Suprapubic skin (tissue), 4 donors: Measurements from ENCODE around the gene CHAD. TPM values are rescaled to one million over a fixed set of nuclear protein-coding genes. Genes with fewer than 3 reads are reported as not detected.

Experiments
- DNase-seq, 2 donors: peaks; one replicate each; pipeline ENCODE4 v3.0.0-alpha.2; 2019; ENCODE audit warnings: low spot score in 2 of 2
- H3K27ac ChIP-seq: fragments of 200-600 bp; sonication (generic); one replicate; pipeline ENCODE4 v1.5.1; 2019
- H3K27me3 ChIP-seq: fragments of 200-600 bp; sonication (generic); one replicate; pipeline ENCODE4 v1.5.1; 2019
- H3K36me3 ChIP-seq: fragments of 200-600 bp; sonication (generic); one replicate; pipeline ENCODE4 v1.5.1; 2019
- H3K4me1 ChIP-seq: fragments of 200-600 bp; sonication (generic); one replicate; pipeline ENCODE4 v1.5.1; 2019
- H3K4me3 ChIP-seq: fragments of 200-600 bp; sonication (generic); one replicate; pipeline ENCODE4 v1.5.1; 2019; ENCODE audit warnings: mild to moderate bottlenecking
- H3K9me3 ChIP-seq: fragments of 200-600 bp; sonication (generic); one replicate; pipeline ENCODE4 v1.5.1; 2019
- CTCF ChIP-seq, 2 donors: fragments of 200-600 bp in 1 of 2; fragments of 450-650 bp in 1 of 2; sonication (generic) in 1 of 2; IDR thresholded peaks; one replicate each; pipeline ENCODE4 v1.5.1; 2016 to 2019; ENCODE audit warnings: antibody characterized with exemption in 2 of 2, mild to moderate bottlenecking in 1 of 2, moderate library complexity in 1 of 2
- EP300 ChIP-seq: sonication (generic); formaldehyde crosslinking; IDR thresholded peaks from one replicate; pipeline ENCODE4 v1.6.1; 2017; ENCODE audit warnings: antibody characterized with exemption
- POLR2A ChIP-seq, 2 donors: fragments of 450-650 bp; IDR thresholded peaks; one replicate each; pipeline ENCODE4 v1.6.1; 2017; ENCODE audit warnings: antibody characterized with exemption in 2 of 2, mild to moderate bottlenecking in 2 of 2, moderate library complexity in 2 of 2
- POLR2AphosphoS5 ChIP-seq, 3 donors: sonication (generic); formaldehyde crosslinking; IDR thresholded peaks; one replicate each; pipeline ENCODE4 v1.6.1; 2017; ENCODE audit warnings: antibody characterized with exemption in 3 of 3
- WGBS: methylation state at CpG from one replicate; pipeline ENCODE4 v1.1.5; 2018; 5-methylcytosine and 5-hydroxymethylcytosine counted together
- total RNA-seq, 4 donors: library from RNA; depleted of rRNA; stranded (reverse); fragments of >200 nt; gene quantifications; one replicate each; pipeline ENCODE4 v1.1.0, GENCODE V29; 2016

The CHAD gene
- total RNA-seq, 4 donors from 2014 or later = 4.5 to 15.4 (median 7.2) TPM

DNA sequence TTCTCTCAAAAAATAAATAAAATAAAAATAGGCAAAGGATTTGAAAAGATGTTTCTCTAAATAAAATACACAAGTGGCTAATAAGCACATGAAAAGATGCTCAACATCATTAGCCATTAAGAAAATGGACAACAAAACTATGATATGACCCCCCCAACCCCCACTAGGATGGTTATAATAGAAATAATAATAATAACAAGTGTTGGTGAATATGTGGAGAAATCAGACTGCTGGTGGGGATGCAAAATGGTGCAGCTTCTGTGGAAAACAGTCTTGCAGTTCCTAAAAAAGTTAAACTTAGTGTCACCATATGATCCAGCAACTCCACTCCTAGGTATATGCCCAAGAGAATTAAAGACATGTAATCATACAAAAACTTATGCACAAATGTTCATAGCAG lies 30.6 kb upstream of the CHAD start:
- H3K9me3 ChIP-seq = no peaks in the 10 kb centered on the region
- no peak for TF ChIP-seq CTCF (IDR thresholded peaks at IDR 0.05)
- TF ChIP-seq POLR2AphosphoS5 (IDR thresholded peaks at IDR 0.05) = no peak
- no peak for TF ChIP-seq POLR2A (IDR thresholded peaks at IDR 0.05)
- no peak for TF ChIP-seq EP300

GRCh38 chr17:50498021-50498874 lies 29.6 kb upstream of the CHAD start:
- H3K36me3 ChIP-seq = no peaks in the 10 kb centered on the region
- H3K4me1 ChIP-seq = no peaks in the 10 kb centered on the region
- TF ChIP-seq POLR2AphosphoS5 (IDR thresholded peaks at IDR 0.05) (no peak), CTCF (IDR thresholded peaks at IDR 0.05) (no peak), POLR2A (IDR thresholded peaks at IDR 0.05) (no peak), EP300 (no peak)
- H3K27me3 ChIP-seq = no peaks in the 10 kb centered on the region
- no peak overlapping the region for H3K4me3 ChIP-seq
- 73% methylated on average over 7 of the region's 7 CpGs for WGBS
- H3K9me3 ChIP-seq = no peaks in the 10 kb centered on the region
- DNase-seq = no peak
- no peak overlapping the region for H3K27ac ChIP-seq

More for the DNA sequence above, 30.6 kb upstream of the CHAD start:
- Histone ChIP-seq H3K4me1 (no peaks in the 10 kb centered on the region), H3K4me3 (no peak overlapping the region), H3K27ac (no peak overlapping the region), H3K36me3 (no peaks in the 10 kb centered on the region), H3K27me3 (no peaks in the 10 kb centered on the region)
- DNase-seq = no peak

DNA sequence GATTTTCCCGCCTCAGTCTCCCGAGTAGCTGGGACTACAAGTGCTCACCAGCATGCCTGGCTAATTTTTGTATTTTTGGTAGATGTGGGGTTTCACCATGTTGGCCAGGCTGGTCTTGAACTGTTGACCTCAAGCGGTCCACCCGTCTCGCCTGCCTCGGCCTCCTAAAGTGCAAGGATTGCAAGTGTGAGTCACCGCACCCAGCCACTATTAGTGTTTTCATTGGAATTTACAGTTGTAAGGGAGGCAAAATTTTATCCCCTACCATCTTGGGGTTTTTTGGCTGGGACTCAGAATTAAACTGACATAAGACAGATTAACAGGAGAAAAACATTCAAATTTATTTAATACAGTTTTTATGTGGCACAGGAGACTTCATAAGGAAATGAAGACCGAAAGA lies 27.2 kb upstream of the CHAD start:
- H3K4me1 ChIP-seq = no peaks in the 10 kb centered on the region
- TF ChIP-seq EP300 (no peak), POLR2AphosphoS5 (IDR thresholded peaks at IDR 0.05) (no peak), POLR2A (IDR thresholded peaks at IDR 0.05) (no peak), CTCF (IDR thresholded peaks at IDR 0.05) (no peak)
- DNase-seq = no peak
- WGBS = 97% methylated on average over 8 of the region's 8 CpGs
- no peaks in the 10 kb centered on the region for H3K36me3 ChIP-seq
- no peaks in the 10 kb centered on the region for H3K27me3 ChIP-seq
- H3K9me3 ChIP-seq = no peaks in the 10 kb centered on the region
- H3K4me3 ChIP-seq = no peak overlapping the region
- no peak overlapping the region for H3K27ac ChIP-seq

GRCh38 chr17:50495217-50495823 lies 26.6 kb upstream of the CHAD start:
- no peak overlapping the region for H3K4me3 ChIP-seq
- no peaks in the 10 kb centered on the region for H3K36me3 ChIP-seq
- DNase-seq = no peak
- H3K4me1 ChIP-seq = no peaks in the 10 kb centered on the region
- H3K27ac ChIP-seq = no peak overlapping the region
- no peaks in the 10 kb centered on the region for H3K9me3 ChIP-seq
- H3K27me3 ChIP-seq = no peaks in the 10 kb centered on the region
- WGBS = 90% methylated on average over 8 of the region's 8 CpGs
- no peak for TF ChIP-seq CTCF (IDR thresholded peaks at IDR 0.05)
- no peak for TF ChIP-seq POLR2A (IDR thresholded peaks at IDR 0.05)
- no peak for TF ChIP-seq POLR2AphosphoS5 (IDR thresholded peaks at IDR 0.05)
- no peak for TF ChIP-seq EP300

DNA sequence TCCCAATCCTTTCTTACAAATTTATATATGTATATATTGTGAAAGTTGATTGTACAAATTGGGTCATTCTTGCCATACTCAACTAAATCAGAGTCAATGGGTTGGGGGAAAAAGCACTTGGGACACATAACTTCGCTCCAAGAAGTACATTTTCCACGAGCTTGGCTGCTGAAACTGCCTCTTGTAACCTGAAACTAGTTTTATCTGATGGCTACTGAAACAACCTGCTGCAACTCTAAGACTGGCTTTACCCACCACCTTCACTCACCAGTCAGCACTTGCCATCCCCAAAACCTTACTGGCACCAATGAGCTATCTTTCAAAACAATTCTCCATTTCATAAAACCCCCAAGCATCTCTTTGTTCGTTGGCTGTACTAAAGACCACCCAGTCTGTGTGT lies 25.1 kb upstream of the CHAD start:
- Histone ChIP-seq H3K4me1 (no peaks in the 10 kb centered on the region), H3K4me3 (no peak overlapping the region), H3K27ac (no peak overlapping the region), H3K36me3 (no peaks in the 10 kb centered on the region), H3K27me3 (no peaks in the 10 kb centered on the region), H3K9me3 (no peaks in the 10 kb centered on the region)
- no peak for DNase-seq
- TF ChIP-seq POLR2A (IDR thresholded peaks at IDR 0.05) (no peak), POLR2AphosphoS5 (IDR thresholded peaks at IDR 0.05) (no peak), CTCF (IDR thresholded peaks at IDR 0.05) (no peak), EP300 (no peak)
- 61% methylated on average over 3 of the region's 3 CpGs for WGBS
